Iris pigment epithelial cell (primary cell): ENCODE data around the gene MCC.

ENCODE experiments used
- DNase-seq: peaks from one replicate; pipeline ENCODE4 v3.0.0-alpha.2; 2011; ENCODE audit warnings: low read depth

The MCC gene

DNA sequence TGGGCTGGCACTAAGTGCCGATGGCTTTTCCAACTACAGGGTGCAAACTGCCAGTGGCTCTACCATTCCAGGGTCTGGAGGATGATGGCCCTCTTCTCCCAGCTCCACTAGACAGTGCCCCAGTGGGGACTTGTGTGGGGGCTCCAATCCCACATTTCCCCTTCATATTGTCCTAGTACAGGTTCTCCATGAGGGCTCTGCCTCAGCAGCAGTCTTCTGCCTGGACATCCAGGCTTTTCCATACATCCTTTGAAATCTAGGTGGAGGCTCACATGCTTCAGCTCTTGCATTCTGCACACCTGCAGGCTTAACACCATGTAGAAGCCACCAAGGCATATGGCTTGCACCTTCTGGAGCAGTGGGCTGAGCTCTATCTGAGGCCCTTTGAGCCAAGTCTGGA, 123.8 kb downstream of the MCC start:
- DNase-seq, result no peak

DNA sequence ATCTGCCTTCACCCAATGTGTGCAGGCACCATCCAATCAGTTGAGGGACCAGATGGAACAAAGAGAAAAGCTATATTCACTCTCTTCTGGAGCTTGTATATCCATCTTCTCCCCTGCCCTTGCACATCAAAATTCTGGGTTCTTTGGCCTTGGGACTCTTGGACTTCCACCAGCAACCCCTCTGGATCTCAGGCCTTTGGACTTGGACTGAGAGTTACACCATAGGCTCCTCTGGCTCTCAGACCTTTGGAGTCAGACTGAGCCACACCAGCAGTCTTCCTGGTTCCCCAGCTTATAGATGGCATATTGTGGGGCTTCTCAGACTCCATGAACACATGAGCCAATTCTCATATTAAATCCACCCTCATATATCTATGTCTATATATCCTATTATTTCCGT, 126.6 kb downstream of the MCC start:
- DNase-seq, result no peak

DNA sequence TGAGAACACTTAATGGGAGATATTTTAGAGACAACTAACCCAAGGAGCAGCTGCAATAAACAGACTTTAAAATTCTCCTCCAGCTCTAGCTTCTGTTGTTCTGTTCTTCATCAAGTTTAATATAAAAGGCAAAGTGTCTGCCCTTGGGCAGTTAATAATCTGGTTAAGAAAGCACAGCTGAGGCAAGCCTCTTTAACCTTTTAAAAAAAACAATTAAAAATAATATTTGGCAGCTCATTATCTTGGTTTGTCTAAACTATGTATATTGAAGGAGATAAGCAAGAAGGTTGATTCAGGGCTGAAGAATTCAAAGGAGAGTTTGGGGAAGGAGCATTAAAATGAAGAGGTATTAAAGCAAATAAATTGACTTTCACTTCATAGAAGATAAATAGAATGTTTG, 128.8 kb downstream of the MCC start:
- DNase-seq, result no peak

DNA sequence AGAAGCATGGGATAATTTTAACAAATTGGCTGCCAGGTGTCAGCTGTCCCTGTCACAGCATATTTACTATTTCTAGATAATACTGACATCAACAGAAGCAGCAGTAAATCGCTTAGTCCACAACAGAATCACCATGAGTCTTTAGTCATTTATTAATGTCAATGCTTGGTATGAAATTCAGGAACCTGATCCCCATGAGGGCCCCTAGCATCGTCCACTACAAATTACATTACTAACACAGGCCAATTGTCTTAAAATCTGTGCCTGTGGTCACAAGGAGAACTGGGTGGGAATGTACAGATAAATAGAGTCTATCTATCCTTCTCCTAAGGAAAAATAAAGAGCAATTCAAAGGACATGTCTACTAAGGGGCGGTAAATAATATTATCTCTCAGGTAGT, 129.6 kb downstream of the MCC start:
- DNase-seq, result no peak

DNA sequence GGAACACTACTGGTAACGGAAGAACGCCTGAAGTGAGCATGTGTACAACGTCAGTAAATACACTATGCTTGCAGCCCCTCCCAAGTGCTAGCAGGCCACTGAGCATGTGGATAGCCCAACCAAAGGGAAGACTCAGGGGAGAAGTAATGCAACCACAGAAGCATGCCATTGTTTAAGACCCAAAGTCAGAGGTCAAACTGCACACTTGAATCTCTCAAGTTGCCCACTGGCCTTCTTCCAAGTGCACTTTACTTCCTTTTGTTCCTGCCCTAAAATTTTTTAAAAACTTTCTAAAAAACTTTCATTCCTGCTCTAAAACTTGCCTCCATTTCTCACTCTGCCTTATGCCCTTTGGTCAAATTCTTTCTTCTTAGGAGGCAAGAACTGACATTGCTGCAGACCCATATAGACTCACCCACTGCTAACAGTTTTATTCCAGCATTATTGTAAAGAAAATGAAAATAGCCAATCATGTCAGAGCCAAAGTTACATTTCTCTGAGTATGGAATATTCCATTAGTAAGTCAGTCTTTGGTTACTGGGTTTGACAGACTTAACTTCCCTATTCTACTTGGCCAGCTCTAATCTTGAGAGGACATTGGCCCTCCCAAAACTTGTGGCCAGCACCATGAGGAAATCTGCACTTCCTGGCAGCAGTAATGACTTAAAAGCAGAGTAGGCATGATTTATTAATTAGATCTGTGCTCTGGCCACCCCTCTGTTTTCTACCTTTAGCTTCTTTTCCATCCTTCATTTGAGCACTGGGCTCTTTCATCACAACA, 130.4 kb downstream of the MCC start:
- no peak for DNase-seq

DNA sequence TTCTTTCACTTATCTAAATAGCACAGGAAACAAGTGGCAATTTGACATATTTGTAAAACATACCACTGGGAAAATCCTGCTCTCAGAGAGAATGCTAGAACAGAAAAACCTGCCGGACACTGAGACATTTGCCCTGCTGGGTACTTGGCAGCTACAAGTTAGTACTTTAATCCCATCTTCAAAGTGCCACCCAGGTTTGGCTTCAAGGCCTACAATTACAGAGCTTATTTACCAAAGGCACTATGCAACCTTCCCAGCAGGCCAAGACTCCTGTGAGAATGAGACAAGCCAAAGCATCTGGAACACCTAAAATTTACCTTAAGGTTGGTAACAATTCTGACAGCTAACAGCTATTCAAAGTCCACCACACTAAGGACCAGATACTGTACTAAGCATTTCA, 131.8 kb downstream of the MCC start:
- DNase-seq, result no peak

DNA sequence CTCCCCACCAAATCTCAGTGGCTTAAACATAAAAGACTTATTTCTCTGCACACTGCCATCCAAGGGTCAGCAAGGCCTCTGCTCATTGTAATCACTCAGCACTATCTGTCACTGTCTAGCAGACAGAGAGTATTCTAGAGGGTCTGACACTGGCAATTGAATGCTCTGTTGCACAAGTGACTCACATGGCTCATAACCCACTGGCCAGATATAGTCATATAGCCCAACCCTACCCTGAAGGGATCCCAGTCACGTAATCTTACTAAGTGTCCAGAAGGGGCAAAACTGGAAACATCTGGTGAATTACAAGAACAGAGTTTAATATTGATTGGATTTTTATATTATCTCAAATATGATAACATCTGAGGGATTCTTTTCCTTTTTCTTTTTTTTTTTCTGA, 134.2 kb downstream of the MCC start:
- DNase-seq, result no peak

DNA sequence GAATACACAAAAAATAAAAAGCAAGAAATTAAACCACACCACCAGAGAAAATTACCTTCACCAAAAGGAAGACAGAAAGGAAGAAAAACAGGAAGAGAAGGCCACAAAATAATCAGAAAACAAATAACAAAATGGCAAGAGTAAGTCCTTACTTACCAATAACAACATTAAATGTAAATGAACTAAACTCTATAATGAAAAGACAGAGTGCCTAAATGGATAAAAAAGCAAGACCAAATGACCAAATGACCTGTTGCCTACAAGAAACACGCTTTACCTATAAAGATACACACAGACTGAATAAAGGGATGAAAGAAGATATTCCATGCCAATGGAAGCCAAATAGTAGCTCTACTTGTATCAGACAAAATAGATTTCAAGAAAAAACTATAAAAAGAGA, 140.7 kb downstream of the MCC start:
- no peak for DNase-seq

DNA sequence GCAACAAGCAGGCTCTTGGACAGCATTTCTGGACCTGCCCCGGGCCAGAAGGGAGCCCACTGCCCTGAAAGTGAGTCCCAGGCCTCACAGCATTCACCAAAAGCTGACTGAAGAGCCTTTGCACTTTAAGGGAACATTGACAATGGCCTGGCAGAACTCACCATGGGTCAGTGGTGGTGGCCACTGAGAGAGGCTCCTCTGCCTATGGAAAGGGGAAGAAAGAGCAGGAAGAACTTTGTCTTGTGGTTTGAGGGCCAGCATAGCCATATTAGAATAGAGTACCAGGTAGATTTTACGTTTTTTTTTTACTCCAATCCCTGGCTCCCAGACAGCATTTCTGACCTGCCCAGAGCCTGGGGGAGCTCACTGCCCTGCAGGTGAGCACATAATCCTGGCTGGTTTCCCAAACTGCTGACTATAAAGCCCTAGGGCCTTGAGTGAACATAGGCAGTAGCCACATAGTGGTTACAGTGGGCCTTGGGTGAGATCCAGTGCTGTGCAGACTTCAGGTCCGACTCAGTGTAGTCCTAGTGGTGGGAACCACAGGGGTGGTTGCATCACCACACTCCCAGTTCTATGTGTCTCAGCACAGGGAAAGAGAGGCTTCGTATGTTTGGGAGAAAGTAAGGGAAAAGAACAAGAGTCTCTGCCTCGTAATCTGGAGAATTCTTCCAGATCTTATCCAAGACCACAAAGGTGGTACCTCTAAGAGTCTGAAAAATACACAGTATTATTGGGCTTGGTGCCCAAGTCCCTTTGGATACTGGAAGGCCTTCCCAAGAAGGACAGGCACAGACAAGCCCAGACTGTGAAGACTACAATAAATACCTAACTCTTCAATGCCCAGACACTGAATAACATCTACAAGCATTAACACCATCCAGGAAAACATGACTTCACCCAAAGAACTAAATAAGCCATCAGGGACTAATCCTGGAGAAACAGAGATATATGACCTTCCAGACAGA, 143.0 kb downstream of the MCC start:
- DNase-seq, result peak; percentile 79

DNA sequence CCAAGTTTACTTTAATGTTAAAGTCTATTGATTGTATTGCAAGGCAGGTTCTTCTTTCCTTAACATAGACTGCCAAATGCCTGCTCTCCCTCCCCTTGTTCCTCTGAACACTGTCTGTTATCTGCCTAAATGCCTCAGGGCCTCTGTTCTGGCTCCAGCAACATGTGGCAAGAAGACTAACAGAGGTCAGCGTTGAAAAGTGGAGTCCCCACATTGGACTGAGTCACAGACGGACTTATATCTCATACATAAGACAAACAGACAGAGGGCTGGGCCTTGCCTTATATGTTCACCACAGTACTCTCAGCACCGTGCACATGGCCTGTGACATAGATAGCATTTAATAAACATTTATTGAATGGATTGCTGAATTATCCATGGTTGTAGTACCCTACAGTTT, 144.9 kb downstream of the MCC start:
- DNase-seq, result peak; percentile 72

DNA sequence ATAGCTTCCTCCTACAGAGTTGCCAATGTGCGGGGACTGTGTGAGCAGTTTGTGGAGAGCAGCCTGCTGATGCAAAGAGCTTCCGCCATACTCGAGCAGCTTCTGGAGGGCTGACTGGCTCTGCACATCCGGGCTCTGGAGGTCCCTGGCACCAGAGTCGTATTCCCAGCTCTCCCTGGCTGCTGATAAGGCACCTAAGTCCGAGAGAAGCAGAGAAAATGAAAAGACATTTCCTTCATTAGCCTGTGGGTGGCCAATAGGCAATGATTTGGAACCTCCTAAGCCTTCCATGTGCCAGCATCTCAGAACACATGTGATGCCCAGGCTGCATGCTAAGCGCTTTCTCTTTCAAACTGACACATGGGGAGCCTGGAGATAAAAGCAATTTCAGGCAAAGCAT, 147.7 kb downstream of the MCC start:
- no peak for DNase-seq

DNA sequence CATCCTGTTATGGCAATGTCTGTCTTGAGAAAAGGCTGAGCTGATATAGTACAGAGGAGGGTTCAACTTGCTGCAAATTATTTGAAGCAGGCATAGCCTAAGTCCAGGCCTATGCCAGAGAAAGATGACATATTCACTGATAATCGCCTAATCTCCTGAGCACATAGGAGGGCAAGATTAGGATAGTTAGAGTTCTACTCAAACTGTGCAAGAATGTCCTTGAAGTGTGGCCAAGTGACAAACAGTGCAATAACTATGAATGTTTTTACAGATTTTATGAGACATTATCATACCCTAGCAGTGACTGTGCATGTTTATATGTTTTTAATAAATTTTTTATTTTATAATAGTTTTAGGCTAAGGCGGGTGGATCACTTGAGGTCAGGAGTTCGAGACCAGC, 149.6 kb downstream of the MCC start:
- DNase-seq, result peak; percentile 42

DNA sequence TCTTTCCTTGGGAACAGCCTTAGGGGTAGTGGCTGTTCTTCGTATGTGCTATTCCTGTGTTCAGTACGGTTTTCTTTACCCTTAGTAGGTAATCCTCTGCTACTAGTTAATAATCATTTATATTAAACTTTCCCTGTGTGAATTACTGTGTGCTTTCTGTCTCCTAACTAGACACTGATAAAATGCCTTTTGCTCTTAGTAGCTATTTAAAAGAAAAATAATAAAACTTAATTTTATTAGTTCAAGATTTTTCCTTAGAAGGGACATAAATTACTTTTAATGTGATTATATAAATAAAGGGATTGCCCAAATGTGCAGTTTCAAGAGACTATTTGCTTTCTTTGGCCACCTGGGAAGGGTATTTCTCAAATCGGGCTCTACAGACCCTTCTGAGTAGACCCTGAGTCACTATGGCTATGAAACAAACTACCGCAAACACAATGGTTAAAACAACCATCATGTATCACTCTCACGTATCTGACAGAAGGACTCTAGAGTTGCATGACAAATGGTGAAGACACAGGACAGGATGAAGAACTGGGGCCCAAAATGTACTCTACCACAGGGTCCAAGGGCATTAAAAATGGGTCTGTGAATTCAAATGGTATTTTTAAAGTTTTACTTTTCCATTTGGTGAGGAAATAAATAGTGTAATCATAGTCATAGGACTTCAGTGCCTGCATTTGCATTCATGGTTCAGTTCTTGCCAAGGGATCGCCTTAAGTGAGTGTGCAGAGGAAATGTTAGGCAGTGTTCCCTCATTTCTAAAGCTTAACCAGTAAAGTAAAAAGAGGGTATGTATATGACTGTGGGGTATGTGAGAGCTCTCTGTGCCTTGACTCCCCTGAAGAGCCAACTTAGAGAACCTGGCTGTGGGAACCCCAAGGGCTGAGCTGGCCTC, 150.5 kb downstream of the MCC start:
- no peak for DNase-seq

DNA sequence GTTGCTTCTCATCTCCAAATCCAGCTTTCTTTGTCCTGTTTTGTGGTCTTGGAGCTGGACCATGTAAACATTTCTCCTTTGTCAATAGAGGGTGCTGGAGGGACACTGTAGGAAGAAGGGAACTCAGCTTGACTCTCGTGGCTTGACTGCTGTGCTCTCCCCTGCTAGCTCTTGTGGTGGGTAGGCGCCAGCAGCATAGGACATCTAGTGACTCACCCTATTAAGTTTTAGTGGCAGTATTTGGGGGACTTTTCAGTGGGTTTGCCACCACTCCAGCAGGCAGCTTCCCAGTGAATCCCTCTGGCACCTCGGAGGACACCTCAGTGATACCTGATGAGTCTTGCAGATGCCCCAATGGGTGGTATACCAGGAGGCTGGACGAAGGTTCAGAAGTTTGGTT, 151.3 kb downstream of the MCC start:
- DNase-seq, result peak; percentile 70

DNA sequence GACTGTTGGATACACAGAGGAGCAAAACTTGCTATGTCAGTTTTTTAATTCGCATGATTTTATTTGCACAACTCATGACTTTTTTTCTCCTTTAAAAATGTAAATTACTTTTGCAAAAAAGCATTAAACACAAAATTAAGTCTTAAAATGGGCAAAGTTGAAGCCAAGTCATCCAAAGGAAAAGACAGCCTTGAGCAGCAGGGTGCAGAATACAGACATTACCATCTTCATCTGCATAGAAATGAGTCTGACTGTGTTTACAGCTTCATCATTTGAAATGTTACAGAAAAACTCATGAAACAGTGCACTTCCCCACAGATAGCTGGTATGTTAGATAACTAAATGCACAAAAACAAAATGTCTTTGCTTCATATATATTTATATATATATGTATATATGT, 154.8 kb downstream of the MCC start:
- DNase-seq, result no peak

DNA sequence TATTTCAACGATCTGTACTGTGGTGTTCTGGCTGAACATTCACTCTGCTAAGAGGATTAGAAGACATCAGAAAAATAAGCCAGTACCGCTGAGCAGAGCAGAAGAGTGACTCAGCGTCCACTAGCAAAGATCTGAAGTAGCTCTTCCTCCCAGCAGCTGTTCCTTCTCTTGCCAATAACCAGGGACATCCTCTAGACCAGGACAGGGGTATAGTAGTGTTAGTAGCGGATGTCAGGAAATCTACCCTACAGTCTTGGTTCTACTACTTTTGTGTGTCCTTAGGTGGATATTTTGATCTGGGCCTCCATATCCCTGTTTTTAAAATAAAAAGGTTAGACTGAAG, 157.1 kb downstream of the MCC start:
- DNase-seq, result peak; percentile 77

DNA sequence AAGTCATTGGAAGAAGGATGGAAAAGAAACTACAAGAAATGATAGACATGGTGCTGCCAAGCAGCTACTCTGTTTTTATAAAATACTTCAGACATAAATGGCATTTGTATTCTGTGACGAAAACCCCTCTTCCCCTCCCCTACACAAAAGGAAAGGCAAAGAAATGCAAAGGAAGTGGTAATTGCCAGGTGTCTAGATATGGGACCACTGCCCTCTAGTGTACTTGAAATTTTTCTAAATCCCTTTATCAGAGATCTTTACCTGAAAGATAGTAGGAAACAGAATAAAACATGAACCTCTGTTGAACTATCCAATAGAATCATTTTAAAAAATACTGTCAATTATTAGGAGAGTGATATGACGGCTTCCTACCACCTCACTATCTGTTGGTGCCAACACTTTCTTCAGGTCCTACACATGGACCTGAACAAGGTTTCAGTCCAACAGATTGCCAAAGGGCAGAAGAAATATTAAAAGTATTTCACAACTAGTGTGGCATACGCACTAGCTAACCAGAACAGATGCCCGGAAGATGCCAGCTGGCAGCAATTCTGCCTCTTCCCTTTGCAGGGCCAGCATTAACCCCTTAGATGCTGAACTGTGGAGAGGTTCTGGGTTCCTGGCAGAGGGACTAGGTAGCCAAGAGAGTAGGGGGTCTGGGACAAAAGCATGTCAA, 157.6 kb downstream of the MCC start:
- peak; percentile 44 for DNase-seq

DNA sequence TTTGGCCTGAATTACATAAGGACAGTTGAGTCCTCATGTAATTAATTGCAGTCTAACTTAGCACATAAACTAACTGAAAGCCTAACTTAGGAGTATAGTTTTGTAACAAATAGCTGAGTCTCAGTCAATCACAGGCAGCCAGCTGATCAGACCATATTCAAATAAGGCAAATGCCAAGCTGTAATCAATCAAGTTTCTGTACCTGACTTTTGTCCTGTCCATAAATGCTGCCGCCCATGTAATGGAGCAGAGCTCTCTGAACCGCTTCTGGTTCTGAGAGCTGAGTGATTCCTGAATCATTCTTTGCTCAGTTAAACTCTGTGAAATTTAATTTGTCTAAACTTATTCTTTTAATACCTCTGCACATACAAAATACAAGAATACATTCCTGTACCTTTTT, 158.3 kb downstream of the MCC start:
- no peak for DNase-seq

DNA sequence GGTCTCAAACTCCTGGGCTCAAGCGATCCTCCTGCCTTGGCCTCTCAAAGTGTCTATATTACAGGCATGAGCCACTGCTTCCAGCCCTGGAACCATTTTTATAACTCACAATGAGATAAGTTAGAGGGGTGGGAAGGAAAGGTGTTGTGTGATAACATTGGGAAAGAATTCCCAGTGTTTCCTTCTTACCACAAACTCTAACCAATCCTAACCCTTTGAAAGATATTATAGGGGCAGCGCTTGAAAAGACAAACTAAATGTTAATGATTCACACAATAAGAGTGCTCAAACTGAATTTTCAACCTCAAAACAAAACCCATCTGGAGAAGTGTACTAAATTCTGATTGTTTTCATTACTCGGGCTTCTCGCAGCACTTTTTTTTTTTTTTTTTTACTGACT, 163.2 kb downstream of the MCC start:
- DNase-seq, result no peak

DNA sequence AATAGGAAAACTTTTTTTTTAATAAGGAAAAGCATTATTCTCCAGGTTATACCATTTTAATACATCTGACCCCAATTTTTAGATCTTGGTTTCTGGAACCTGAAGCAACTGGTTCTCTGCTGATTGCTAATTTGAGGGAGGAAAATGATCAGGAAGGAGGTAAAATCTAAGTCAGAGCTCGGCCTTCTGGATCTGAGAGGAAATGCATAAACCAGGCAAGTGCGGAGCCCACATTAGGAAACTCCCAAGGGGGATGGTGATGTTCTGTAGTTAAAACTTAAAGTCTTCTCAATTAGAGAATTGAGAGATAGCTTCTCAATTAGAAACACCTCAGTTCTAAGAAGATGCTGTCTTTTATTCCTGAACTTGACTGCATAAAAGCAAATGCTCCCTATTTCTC, 167.0 kb downstream of the MCC start:
- no peak for DNase-seq

DNA sequence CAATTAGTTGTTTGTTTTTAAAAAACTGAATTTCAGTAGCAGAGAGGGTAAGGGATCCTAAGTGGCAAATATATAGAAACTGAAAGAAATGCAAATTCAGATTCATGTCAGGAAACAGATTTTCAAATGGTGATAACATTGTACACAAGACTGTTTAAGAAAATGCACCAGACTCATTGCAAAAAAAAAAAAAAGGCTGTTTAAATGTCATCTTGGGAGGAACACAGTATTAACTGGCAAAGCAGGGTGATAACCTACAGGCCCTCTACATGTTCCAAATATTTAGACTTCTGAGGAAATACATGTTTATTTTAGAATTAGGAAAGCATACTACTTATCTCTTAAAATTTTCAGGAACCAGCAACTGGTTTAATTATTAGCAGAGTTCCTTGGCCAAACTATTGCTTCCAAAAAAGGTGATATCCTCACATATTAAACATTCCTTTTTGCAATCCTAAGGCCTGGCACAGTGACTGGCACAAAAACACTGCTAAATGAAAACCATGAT, 167.9 kb downstream of the MCC start:
- DNase-seq, result no peak
